Measurements from ENCODE around the gene RUFY1. TPM values are rescaled to one million over a fixed set of nuclear protein-coding genes. Genes with fewer than 3 reads are reported as not detected.
A peak's percentile ranks its signal among the peaks of the same experiment; 100 is the strongest.

The RUFY1 gene
- total and polyA plus RNA-seq, 10 of the 15 experiments (the other 5 are each of a cell fraction or from before 2014, with no cell fraction given): 5.7 to 36.3 (median 24.5) TPM

- Histone ChIP-seq H3K4me2 (ENCODE audit: control insufficient read depth, insufficient read depth) (no peak overlapping the region), H3K4me3 (no peak overlapping the region), H3K27me3 (replicated peaks in 1 of 2; ENCODE audit: control insufficient read depth in 2 of 2, insufficient read depth in 2 of 2, low read length in 1 of 2) (no peaks in the 10 kb centered on the region), H2AFZ (ENCODE audit: control insufficient read depth, low read depth, low read length) (no peak overlapping the region), H3K79me2 (ENCODE audit: control insufficient read depth, insufficient read depth, low read length) (no peaks in the 10 kb centered on the region), H3K4me1 (ENCODE audit: control insufficient read depth, insufficient read depth, low read length) (no peaks in the 10 kb centered on the region), H3K27ac (ENCODE audit: control insufficient read depth, insufficient read depth) (no peak overlapping the region), H3K9ac (ENCODE audit: control insufficient read depth, insufficient read depth, low read length) (no peak overlapping the region), H3K36me3 (ENCODE audit: control insufficient read depth in 2 of 2, insufficient read depth in 2 of 2, low read length in 1 of 2) (peaks cover 18 to 22% of the 10 kb centered on the region in 2 experiments), H3K9me3 (replicated peaks; ENCODE audit: control insufficient read depth, insufficient read depth, low read length) (no peaks in the 10 kb centered on the region), H4K20me1 (ENCODE audit: control insufficient read depth, insufficient read depth) (0 out of 2 replicates have a peak, but pooled peaks cover 2% of the 10 kb centered on the region)
- ATAC-seq (peak; percentile 18), FAIRE-seq (no peak), DNase-seq (ENCODE audit: low read depth, low spot score) (no peak)
- RAD21 ChIA-PET (ENCODE audit: unreplicated experiment): no interaction called here
- CTCF ChIA-PET: interaction anchor here (1.1 kb wide), 1 partner anchor 15 kb away, joined by 4 read pairs; the partner anchor contains the start of gene HNRNPH1
- BruUV-seq (replicated peaks): no TSS peak
- intact Hi-C loops (cut with micrococcal nuclease; ENCODE audit: unreplicated experiment) (no loop called here), in situ Hi-C loops (cut with MboI) (no loop called here)
- SMC1A ChIA-PET (ENCODE audit: uncharacterized antibody, unreplicated experiment): interaction anchor here (0.6 kb wide), 1 partner anchor 14 kb away, joined by 3 read pairs; no protein-coding TSS in a partner anchor
- POLR2A ChIA-PET: interaction anchor here (0.6 to 1.2 kb wide), 3 partner anchors 11 to 66 kb away, joined by 3 to 5 read pairs (median 3); no protein-coding TSS in a partner anchor
- TF ChIP-seq POLR2A (IDR thresholded peaks at IDR 0.05; ENCODE audit: low read depth, low read length) (peak; percentile 58), POLR2AphosphoS5 (IDR thresholded peaks at IDR 0.05; ENCODE audit: low read length) (peak; percentile 27), ZZZ3 (IDR thresholded peaks at IDR 0.05; ENCODE audit: control insufficient read depth, insufficient read length, low read depth) (no peak)
- 31% methylated on average over 5 of the region's 5 CpGs for WGBS (ENCODE audit: insufficient coverage, insufficient replicate concordance, low lambda C conversion rate, missing lambda C conversion rate)
These were observed 57.8 kb downstream of the RUFY1 start for GRCh38 chr5:179608131-179608581.

GRCh38 chr5:179609834-179610108 is 59.4 kb downstream of the RUFY1 start:
- 0 out of 2 replicates have a peak, but pooled peaks cover 2% of the 10 kb centered on the region for H4K20me1 ChIP-seq (ENCODE audit: control insufficient read depth, insufficient read depth)
- TF ChIP-seq, protein P1, sequence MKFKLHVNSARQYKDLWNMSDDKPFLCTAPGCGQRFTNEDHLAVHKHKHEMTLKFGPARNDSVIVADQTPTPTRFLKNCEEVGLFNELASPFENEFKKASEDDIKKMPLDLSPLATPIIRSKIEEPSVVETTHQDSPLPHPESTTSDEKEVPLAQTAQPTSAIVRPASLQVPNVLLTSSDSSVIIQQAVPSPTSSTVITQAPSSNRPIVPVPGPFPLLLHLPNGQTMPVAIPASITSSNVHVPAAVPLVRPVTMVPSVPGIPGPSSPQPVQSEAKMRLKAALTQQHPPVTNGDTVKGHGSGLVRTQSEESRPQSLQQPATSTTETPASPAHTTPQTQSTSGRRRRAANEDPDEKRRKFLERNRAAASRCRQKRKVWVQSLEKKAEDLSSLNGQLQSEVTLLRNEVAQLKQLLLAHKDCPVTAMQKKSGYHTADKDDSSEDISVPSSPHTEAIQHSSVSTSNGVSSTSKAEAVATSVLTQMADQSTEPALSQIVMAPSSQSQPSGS (IDR thresholded peaks at IDR 0.05; ENCODE audit: low read length): no peak
- TF ChIP-seq, protein P2, sequence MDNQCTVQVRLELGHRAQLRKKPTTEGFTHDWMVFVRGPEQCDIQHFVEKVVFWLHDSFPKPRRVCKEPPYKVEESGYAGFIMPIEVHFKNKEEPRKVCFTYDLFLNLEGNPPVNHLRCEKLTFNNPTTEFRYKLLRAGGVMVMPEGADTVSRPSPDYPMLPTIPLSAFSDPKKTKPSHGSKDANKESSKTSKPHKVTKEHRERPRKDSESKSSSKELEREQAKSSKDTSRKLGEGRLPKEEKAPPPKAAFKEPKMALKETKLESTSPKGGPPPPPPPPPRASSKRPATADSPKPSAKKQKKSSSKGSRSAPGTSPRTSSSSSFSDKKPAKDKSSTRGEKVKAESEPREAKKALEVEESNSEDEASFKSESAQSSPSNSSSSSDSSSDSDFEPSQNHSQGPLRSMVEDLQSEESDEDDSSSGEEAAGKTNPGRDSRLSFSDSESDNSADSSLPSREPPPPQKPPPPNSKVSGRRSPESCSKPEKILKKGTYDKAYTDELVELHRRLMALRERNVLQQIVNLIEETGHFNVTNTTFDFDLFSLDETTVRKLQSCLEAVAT (IDR thresholded peaks at IDR 0.05): no peak
- TF ChIP-seq ZNF217 (IDR thresholded peaks at IDR 0.05) (no peak), HCFC1 (IDR thresholded peaks at IDR 0.05; ENCODE audit: low read length) (no peak), POLR2A (IDR thresholded peaks at IDR 0.05; ENCODE audit: low read depth, low read length) (no peak), WRNIP1 (IDR thresholded peaks at IDR 0.05; ENCODE audit: borderline replicate concordance, low read depth, low read length) (no peak), EP300 (IDR thresholded peaks at IDR 0.05; ENCODE audit: borderline replicate concordance in 1 of 2, control insufficient read depth in 1 of 2, low read depth in 2 of 2, low read length in 2 of 2) (no peak), POLR2AphosphoS2 (IDR thresholded peaks at IDR 0.05; ENCODE audit: low read depth, low read length) (no peak)
- TF ChIP-seq, protein P3, sequence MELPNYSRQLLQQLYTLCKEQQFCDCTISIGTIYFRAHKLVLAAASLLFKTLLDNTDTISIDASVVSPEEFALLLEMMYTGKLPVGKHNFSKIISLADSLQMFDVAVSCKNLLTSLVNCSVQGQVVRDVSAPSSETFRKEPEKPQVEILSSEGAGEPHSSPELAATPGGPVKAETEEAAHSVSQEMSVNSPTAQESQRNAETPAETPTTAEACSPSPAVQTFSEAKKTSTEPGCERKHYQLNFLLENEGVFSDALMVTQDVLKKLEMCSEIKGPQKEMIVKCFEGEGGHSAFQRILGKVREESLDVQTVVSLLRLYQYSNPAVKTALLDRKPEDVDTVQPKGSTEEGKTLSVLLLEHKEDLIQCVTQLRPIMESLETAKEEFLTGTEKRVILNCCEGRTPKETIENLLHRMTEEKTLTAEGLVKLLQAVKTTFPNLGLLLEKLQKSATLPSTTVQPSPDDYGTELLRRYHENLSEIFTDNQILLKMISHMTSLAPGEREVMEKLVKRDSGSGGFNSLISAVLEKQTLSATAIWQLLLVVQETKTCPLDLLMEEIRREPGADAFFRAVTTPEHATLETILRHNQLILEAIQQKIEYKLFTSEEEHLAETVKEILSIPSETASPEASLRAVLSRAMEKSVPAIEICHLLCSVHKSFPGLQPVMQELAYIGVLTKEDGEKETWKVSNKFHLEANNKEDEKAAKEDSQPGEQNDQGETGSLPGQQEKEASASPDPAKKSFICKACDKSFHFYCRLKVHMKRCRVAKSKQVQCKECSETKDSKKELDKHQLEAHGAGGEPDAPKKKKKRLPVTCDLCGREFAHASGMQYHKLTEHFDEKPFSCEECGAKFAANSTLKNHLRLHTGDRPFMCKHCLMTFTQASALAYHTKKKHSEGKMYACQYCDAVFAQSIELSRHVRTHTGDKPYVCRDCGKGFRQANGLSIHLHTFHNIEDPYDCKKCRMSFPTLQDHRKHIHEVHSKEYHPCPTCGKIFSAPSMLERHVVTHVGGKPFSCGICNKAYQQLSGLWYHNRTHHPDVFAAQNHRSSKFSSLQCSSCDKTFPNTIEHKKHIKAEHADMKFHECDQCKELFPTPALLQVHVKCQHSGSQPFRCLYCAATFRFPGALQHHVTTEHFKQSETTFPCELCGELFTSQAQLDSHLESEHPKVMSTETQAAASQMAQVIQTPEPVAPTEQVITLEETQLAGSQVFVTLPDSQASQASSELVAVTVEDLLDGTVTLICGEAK (IDR thresholded peaks at IDR 0.05; ENCODE audit: borderline replicate concordance): no peak

More at GRCh38 chr5:179609834-179610108, 59.4 kb downstream of the RUFY1 start:
- Histone ChIP-seq H3K79me2 (ENCODE audit: control insufficient read depth, insufficient read depth, low read length) (no peaks in the 10 kb centered on the region), H3K36me3 (ENCODE audit: control insufficient read depth in 2 of 2, insufficient read depth in 2 of 2, low read length in 1 of 2) (peaks cover 24 to 30% of the 10 kb centered on the region in 2 experiments), H3K4me1 (ENCODE audit: control insufficient read depth, insufficient read depth, low read length) (no peaks in the 10 kb centered on the region), H3K9ac (ENCODE audit: control insufficient read depth, insufficient read depth, low read length) (no peak overlapping the region), H3K9me3 (replicated peaks; ENCODE audit: control insufficient read depth, insufficient read depth, low read length) (no peaks in the 10 kb centered on the region), H3K27ac (ENCODE audit: control insufficient read depth, insufficient read depth) (no peak overlapping the region), H3K4me2 (ENCODE audit: control insufficient read depth, insufficient read depth) (no peak overlapping the region), H3K4me3 (no peak overlapping the region), H2AFZ (ENCODE audit: control insufficient read depth, low read depth, low read length) (no peak overlapping the region), H3K27me3 (replicated peaks in 1 of 2; ENCODE audit: control insufficient read depth in 2 of 2, insufficient read depth in 2 of 2, low read length in 1 of 2) (no peaks in the 10 kb centered on the region)
- in situ Hi-C loops (cut with MboI): no loop called here
- ChIA-PET SMC1A (ENCODE audit: uncharacterized antibody, unreplicated experiment) (no interaction called here), CTCF (no interaction called here), RAD21 (ENCODE audit: unreplicated experiment) (no interaction called here), POLR2A (no interaction called here)
- 91% methylated on average over 8 of the region's 8 CpGs for WGBS (ENCODE audit: insufficient coverage, insufficient replicate concordance, low lambda C conversion rate, missing lambda C conversion rate)
- ATAC-seq: no peak
- FAIRE-seq: no peak
- no TSS peak for BruUV-seq (replicated peaks)
- DNase-seq (ENCODE audit: low read depth, low spot score): no peak
- intact Hi-C loops (cut with micrococcal nuclease; ENCODE audit: unreplicated experiment): no loop called here

Data from GM12878 (cell line).